Activated CD4-positive, alpha-beta memory T cell treated with anti-CD3 and anti-CD28 coated beads, Interleukin-2, amount 10 ng/mL, durations not matched to agents 7 days and 5 days (primary cell): ENCODE results near the gene DPM2. TPM values are rescaled to one million over a fixed set of nuclear protein-coding genes. Genes with fewer than 3 reads are reported as not detected.

Experiments
- CTCF ChIA-PET: fragments of 350-600 bp; sonication (Branson Sonifier 250); formaldehyde crosslinking; loops from one replicate; lab custom pipeline; 2021; ENCODE audit warnings: antibody characterized with exemption, inconsistent platforms; lab: Charles Lee
- POLR2A ChIA-PET: fragments of 350-600 bp; sonication (Branson Sonifier 250); formaldehyde crosslinking; loops from one replicate; lab custom pipeline; 2021; ENCODE audit warnings: antibody characterized with exemption; lab: Charles Lee
- DNase-seq: peaks from one replicate; pipeline ENCODE4 v3.0.0-alpha.2; 2020
- H3K27ac Mint-ChIP-seq: one replicate; pipeline ENCODE4 v1.8.0; 2021; ENCODE audit warnings: mild to moderate bottlenecking, mixed read lengths
- H3K27me3 Mint-ChIP-seq: one replicate; pipeline ENCODE4 v1.8.0; 2021; ENCODE audit warnings: mixed read lengths
- H3K36me3 Mint-ChIP-seq: one replicate; pipeline ENCODE4 v1.8.0; 2021; ENCODE audit warnings: low read depth, mixed read lengths
- H3K4me1 Mint-ChIP-seq: one replicate; pipeline ENCODE4 v1.8.0; 2021; ENCODE audit warnings: mixed read lengths
- H3K4me3 Mint-ChIP-seq: one replicate; pipeline ENCODE4 v1.8.0; 2021; ENCODE audit warnings: mild to moderate bottlenecking, mixed read lengths
- H3K9me3 Mint-ChIP-seq: one replicate; pipeline ENCODE4 v1.8.0; 2021; ENCODE audit warnings: mixed read lengths
- total RNA-seq, 2 experiments: library from RNA; stranded (reverse); gene quantifications; one replicate each; pipeline ENCODE4 v1.2.3, GENCODE V29; 2021

The DPM2 gene
- total RNA-seq, 2 experiments from 2014 or later, result 48.2 TPM

- no peaks in the 10 kb centered on the region for H3K9me3 Mint-ChIP-seq
- CTCF ChIA-PET, result interaction anchor here (0.8 to 6.8 kb wide), 14 partner anchors 8 to 248 kb away, joined by 3 to 157 read pairs (median 8); partner anchors contain the start of genes NAIF1 and SLC25A25
- H3K27ac Mint-ChIP-seq, result no peak overlapping the region
- DNase-seq, result no peak
- no peaks in the 10 kb centered on the region for H3K27me3 Mint-ChIP-seq
- H3K4me3 Mint-ChIP-seq, result no peak overlapping the region
- POLR2A ChIA-PET, result interaction anchor here (1.5 kb wide), 1 partner anchor 9 kb away, joined by 3 read pairs; no protein-coding TSS in a partner anchor
- H3K36me3 Mint-ChIP-seq, result peaks cover 61% of the 10 kb centered on the region
- peaks cover 24% of the 10 kb centered on the region for H3K4me1 Mint-ChIP-seq
These were observed 4.2 kb upstream of the DPM2 start for GRCh38 chr9:127941961-127942215.

GRCh38 chr9:127941062-127941960, 3.7 kb upstream of the DPM2 start:
- no peak overlapping the region for H3K27ac Mint-ChIP-seq
- no peak for DNase-seq
- peaks cover 30% of the 10 kb centered on the region for H3K4me1 Mint-ChIP-seq
- no peak overlapping the region for H3K4me3 Mint-ChIP-seq
- no peaks in the 10 kb centered on the region for H3K27me3 Mint-ChIP-seq
- H3K36me3 Mint-ChIP-seq, result peaks cover 62% of the 10 kb centered on the region
- CTCF ChIA-PET, result interaction anchor here (0.8 to 6.8 kb wide), 11 partner anchors 9 to 249 kb away, joined by 3 to 157 read pairs (median 7); partner anchors contain the start of genes NAIF1 and SLC25A25
- POLR2A ChIA-PET, result interaction anchor here (0.7 to 1.5 kb wide), 3 partner anchors 9 to 176 kb away, joined by 3 read pairs; no protein-coding TSS in a partner anchor
- no peaks in the 10 kb centered on the region for H3K9me3 Mint-ChIP-seq

- peaks cover 37% of the 10 kb centered on the region for H3K4me1 Mint-ChIP-seq
- no peaks in the 10 kb centered on the region for H3K9me3 Mint-ChIP-seq
- POLR2A ChIA-PET, result interaction anchor here (0.7 to 1.5 kb wide), 4 partner anchors 10 to 177 kb away, joined by 3 to 5 read pairs (median 3); partner anchors contain the start of genes NAIF1 and SLC25A25
- H3K27ac Mint-ChIP-seq, result peak overlapping the region; percentile 21
- H3K36me3 Mint-ChIP-seq, result peaks cover 66% of the 10 kb centered on the region
- CTCF ChIA-PET, result interaction anchor here (1.2 to 6.8 kb wide), 4 partner anchors 13 to 250 kb away, joined by 3 to 157 read pairs (median 4); no protein-coding TSS in a partner anchor
- DNase-seq, result no peak
- no peaks in the 10 kb centered on the region for H3K27me3 Mint-ChIP-seq
- no peak overlapping the region for H3K4me3 Mint-ChIP-seq
These were observed 2.9 kb upstream of the DPM2 start for GRCh38 chr9:127940593-127940992.

- CTCF ChIA-PET, result interaction anchor here (1.0 to 1.6 kb wide), 2 partner anchors 17 to 104 kb away, joined by 3 to 5 read pairs; no protein-coding TSS in a partner anchor
- Mint-ChIP-seq H3K9me3 (no peaks in the 10 kb centered on the region), H3K4me1 (peaks cover 43% of the 10 kb centered on the region), H3K27ac (peak overlapping the region; percentile 54), H3K36me3 (peaks cover 60% of the 10 kb centered on the region), H3K4me3 (peak overlapping the region; percentile 86), H3K27me3 (no peaks in the 10 kb centered on the region)
- DNase-seq, result no peak
- POLR2A ChIA-PET, result interaction anchor here (1.0 to 1.9 kb wide), 2 partner anchors 32 to 42 kb away, joined by 3 to 8 read pairs; partner anchors contain the start of gene EEIG1
These were observed 640 bp upstream of the DPM2 start for GRCh38 chr9:127938298-127938690.

GRCh38 chr9:127937056-127937387, 632 bp downstream of the DPM2 start:
- peaks cover 42% of the 10 kb centered on the region for H3K4me1 Mint-ChIP-seq
- H3K36me3 Mint-ChIP-seq, result peaks cover 52% of the 10 kb centered on the region
- ChIA-PET CTCF (interaction anchor here (0.9 to 1.5 kb wide), 2 partner anchors 16 to 98 kb away, joined by 3 to 8 read pairs; no protein-coding TSS in a partner anchor), POLR2A (interaction anchor here (0.6 to 2.7 kb wide), 19 partner anchors 8 to 434 kb away, joined by 3 to 10 read pairs (median 4); partner anchors contain the start of genes EEIG1 and URM1)
- DNase-seq, result no peak
- no peaks in the 10 kb centered on the region for H3K27me3 Mint-ChIP-seq
- no peaks in the 10 kb centered on the region for H3K9me3 Mint-ChIP-seq
- peak overlapping the region; percentile 86 for H3K4me3 Mint-ChIP-seq
- peak overlapping the region; percentile 82 for H3K27ac Mint-ChIP-seq

- Mint-ChIP-seq H3K4me3 (peak overlapping the region; percentile 86), H3K27me3 (no peaks in the 10 kb centered on the region), H3K36me3 (peaks cover 47% of the 10 kb centered on the region), H3K9me3 (no peaks in the 10 kb centered on the region), H3K4me1 (peaks cover 45% of the 10 kb centered on the region), H3K27ac (peak overlapping the region; percentile 82)
- DNase-seq, result no peak
- CTCF ChIA-PET, result interaction anchor here (1.5 kb wide), 1 partner anchor 99 kb away, joined by 8 read pairs; no protein-coding TSS in a partner anchor
- POLR2A ChIA-PET, result interaction anchor here (0.7 to 2.7 kb wide), 11 partner anchors 8 to 435 kb away, joined by 3 to 10 read pairs (median 4); partner anchors contain the start of genes EEIG1 and URM1
These were observed 1.3 kb downstream of the DPM2 start for GRCh38 chr9:127936347-127936852.

- no peak for DNase-seq
- Mint-ChIP-seq H3K27ac (peak overlapping the region; percentile 47), H3K4me3 (peak overlapping the region; percentile 86), H3K27me3 (no peaks in the 10 kb centered on the region), H3K36me3 (peaks cover 44% of the 10 kb centered on the region), H3K4me1 (peaks cover 51% of the 10 kb centered on the region), H3K9me3 (no peaks in the 10 kb centered on the region)
- ChIA-PET POLR2A (interaction anchor here (1.2 to 2.7 kb wide), 2 partner anchors 32 to 90 kb away, joined by 4 to 10 read pairs; no protein-coding TSS in a partner anchor), CTCF (no interaction called here)
These were observed 1.9 kb downstream of the DPM2 start for GRCh38 chr9:127935765-127936221.

GRCh38 chr9:127934986-127935385, 2.7 kb downstream of the DPM2 start:
- Mint-ChIP-seq H3K4me1 (peaks cover 55% of the 10 kb centered on the region), H3K4me3 (peak overlapping the region; percentile 86), H3K27ac (no peak overlapping the region), H3K36me3 (peaks cover 36% of the 10 kb centered on the region), H3K9me3 (no peaks in the 10 kb centered on the region), H3K27me3 (no peaks in the 10 kb centered on the region)
- ChIA-PET CTCF (no interaction called here), POLR2A (interaction anchor here (2.7 kb wide), 1 partner anchor 31 kb away, joined by 10 read pairs; no protein-coding TSS in a partner anchor)
- no peak for DNase-seq

- Mint-ChIP-seq H3K4me1 (peaks cover 62% of the 10 kb centered on the region), H3K27ac (no peak overlapping the region), H3K27me3 (peaks cover 2% of the 10 kb centered on the region), H3K9me3 (no peaks in the 10 kb centered on the region), H3K4me3 (peak overlapping the region; percentile 4), H3K36me3 (peaks cover 34% of the 10 kb centered on the region)
- ChIA-PET CTCF (interaction anchor here (1.7 kb wide), 1 partner anchor 9 kb away, joined by 7 read pairs; no protein-coding TSS in a partner anchor), POLR2A (no interaction called here)
- DNase-seq, result no peak
These were observed 3.4 kb downstream of the DPM2 start for GRCh38 chr9:127934248-127934647.

GRCh38 chr9:127931092-127931881, 6.4 kb downstream of the DPM2 start:
- Mint-ChIP-seq H3K9me3 (no peaks in the 10 kb centered on the region), H3K27me3 (peaks cover 9% of the 10 kb centered on the region), H3K4me3 (peak overlapping the region; percentile 65), H3K4me1 (peaks cover 68% of the 10 kb centered on the region), H3K36me3 (peaks cover 23% of the 10 kb centered on the region), H3K27ac (no peak overlapping the region)
- ChIA-PET CTCF (interaction anchor here (0.8 to 1.5 kb wide), 3 partner anchors 10 to 186 kb away, joined by 3 to 4 read pairs (median 4); no protein-coding TSS in a partner anchor), POLR2A (interaction anchor here (0.5 to 1.6 kb wide), 5 partner anchors 15 to 174 kb away, joined by 3 to 7 read pairs (median 5); partner anchors contain the start of gene ST6GALNAC4)
- DNase-seq, result no peak

GRCh38 chr9:127930231-127931091, 7.2 kb downstream of the DPM2 start, which contains the start of gene PIP5KL1:
Gene PIP5KL1 (minus strand): TSS chr9:127930777. CDS start chr9:127930752, 25 bp downstream.
- Mint-ChIP-seq H3K4me1 (peaks cover 61% of the 10 kb centered on the region), H3K9me3 (no peaks in the 10 kb centered on the region), H3K4me3 (peak within 1 kb of the TSS; percentile 65), H3K27ac (no peak within 1 kb of the TSS), H3K27me3 (peaks cover 15% of the 10 kb centered on the region), H3K36me3 (peaks cover 15% of the 10 kb centered on the region)
- peak; percentile 78 for DNase-seq
- POLR2A ChIA-PET, result interaction anchor here (0.8 to 1.8 kb wide), 9 partner anchors 9 to 359 kb away, joined by 3 to 7 read pairs (median 3); partner anchors contain the start of genes SLC25A25 and ST6GALNAC4
- CTCF ChIA-PET, result interaction anchor here (0.9 to 2.6 kb wide), 7 partner anchors 9 to 195 kb away, joined by 3 to 16 read pairs (median 4); partner anchors contain the start of gene TOR2A
